Muscle of arm (tissue), 12 donors: Measurements from ENCODE around the gene CSNK1D. TPM values are rescaled to one million over a fixed set of nuclear protein-coding genes. Genes with fewer than 3 reads are reported as not detected.
"Not testable (repeated sequence)": the region's sequence is repeated elsewhere in the genome, so short reads cannot be mapped to it uniquely, and the experiment has no call there.

Source experiments
- DNase-seq: peaks from one replicate; pipeline ENCODE4 v3.0.0-alpha.2; 2013
- polyA plus RNA-seq, 12 donors: library from polyadenylated mRNA; unstranded; fragments of 120-200 nt; gene quantifications; one replicate each; pipeline ENCODE4 v1.2.1, GENCODE V29; 2013; ENCODE audit not compliant: insufficient read length in 12 of 12

CSNK1D gene
- polyA plus RNA-seq, 12 donors: 59.7 to 121 (median 65.0) TPM; not detected in 1

GRCh38 chr17:82195675-82196672 is 77.5 kb downstream of the CSNK1D start:
- DNase-seq: no peak

GRCh38 chr17:82194765-82195164 is 78.7 kb downstream of the CSNK1D start:
- no peak for DNase-seq

DNA sequence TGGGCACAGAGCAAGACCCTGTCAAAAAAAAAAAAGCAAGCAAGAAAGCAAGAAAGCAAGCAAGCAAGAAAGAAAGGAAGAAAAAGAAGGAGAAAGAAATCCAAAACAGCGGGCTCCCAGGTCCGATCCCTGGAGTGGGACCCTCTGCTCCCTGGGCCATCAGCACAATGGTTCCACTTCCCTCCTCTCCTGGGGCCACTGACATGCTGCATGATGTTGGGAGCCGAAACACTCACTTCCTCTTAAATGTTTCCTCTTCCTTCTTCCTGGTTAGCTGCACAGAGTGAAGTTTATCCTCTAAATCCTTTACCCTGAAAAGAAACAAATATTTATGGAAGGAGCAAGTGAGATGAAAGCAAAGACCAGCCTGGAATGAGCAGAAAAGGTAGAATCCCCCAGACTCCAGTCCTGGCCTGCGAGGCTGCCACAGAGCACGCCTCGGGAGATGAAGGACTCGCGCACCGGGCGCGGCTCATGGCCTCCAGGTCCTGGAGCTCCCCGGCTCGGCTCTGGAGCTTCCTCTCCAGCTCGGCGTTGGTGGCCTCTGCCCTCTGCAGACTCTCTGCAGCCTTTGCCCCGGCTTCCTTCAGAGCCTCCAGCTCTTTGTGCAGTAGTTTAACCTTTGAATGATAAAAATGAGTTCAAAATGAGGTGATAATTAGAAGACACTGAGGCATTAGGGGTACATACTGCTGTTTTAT is 79.8 kb downstream of the CSNK1D start:
- no peak for DNase-seq

DNA sequence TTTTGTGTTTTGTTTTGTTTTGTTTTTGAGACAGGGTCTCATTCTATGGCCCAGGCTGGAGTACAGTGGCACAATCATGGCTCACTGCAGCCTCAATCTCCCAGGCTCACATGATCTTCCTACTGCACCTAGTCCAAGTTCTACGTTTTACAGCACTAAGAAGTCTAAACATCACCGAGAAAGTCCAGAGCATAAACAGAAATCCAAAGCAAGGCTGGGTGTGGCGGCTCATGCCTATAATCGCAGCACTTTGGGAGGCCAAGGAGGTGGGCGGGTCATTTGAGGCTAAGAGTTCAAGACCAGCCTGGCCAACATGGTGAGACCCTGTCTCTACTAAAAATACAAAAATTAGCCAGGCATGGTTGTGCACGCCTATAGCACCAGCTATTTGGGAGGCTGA is 80.5 kb downstream of the CSNK1D start:
- DNase-seq: not testable (repeated sequence)

Other genes starting within 250 kb of the CSNK1D start
- gene RAC3, start 242.0 kb downstream of the CSNK1D start, polyA plus RNA-seq: 10 to 100 TPM in 3 of 12 donors, 1 to 10 TPM in 8, not detected in 1; 4.0 to 28.9 (median 6.4) TPM
- gene DCXR, start 236.0 kb downstream of the CSNK1D start, polyA plus RNA-seq: 10 to 100 TPM in 11 of 12 donors, not detected in 1; 26.8 to 54.2 (median 34.6) TPM
- gene RFNG, start 221.9 kb downstream of the CSNK1D start, polyA plus RNA-seq: 10 to 100 TPM in 11 of 12 donors, not detected in 1; 22.8 to 56.6 (median 30.1) TPM
- 10 to 100 TPM in 11 of 12 donors, not detected in 1; 55.7 to 91.1 (median 62.2) TPM for gene GPS1, start 221.8 kb downstream of the CSNK1D start, polyA plus RNA-seq
- gene DUS1L, start 207.9 kb downstream of the CSNK1D start, polyA plus RNA-seq: 10 to 100 TPM in 11 of 12 donors, not detected in 1; 37.9 to 72.2 (median 54.8) TPM
- gene FASN, start 175.5 kb downstream of the CSNK1D start, polyA plus RNA-seq: 10 to 100 TPM in 11 of 12 donors, not detected in 1; 15.7 to 62.2 (median 24.1) TPM
- 10 to 100 TPM in 11 of 12 donors, not detected in 1; 18.1 to 66.0 (median 22.2) TPM for gene CCDC57, start 60.9 kb downstream of the CSNK1D start, polyA plus RNA-seq
- 10 to 100 TPM in 11 of 12 donors, not detected in 1; 12.7 to 51.9 (median 28.9) TPM for gene SLC16A3, start 44.7 kb downstream of the CSNK1D start, polyA plus RNA-seq
- gene CD7, start 43.9 kb upstream of the CSNK1D start, polyA plus RNA-seq: 1 to 10 TPM in 1 of 12 donors, under 1 TPM in 8, not detected in 3; 0.19 to 3.8 (median 0.51) TPM
- 10 to 100 TPM in 2 of 12 donors, 1 to 10 TPM in 8, not detected in 2; 1.7 to 15.8 (median 3.1) TPM for gene SECTM1, start 60.1 kb upstream of the CSNK1D start, polyA plus RNA-seq
- gene TEX19, start 85.5 kb upstream of the CSNK1D start, polyA plus RNA-seq: under 1 TPM in 5 of 12 donors, not detected in 7; 0.08 to 0.25 (median 0.12) TPM
- gene UTS2R, start 98.1 kb upstream of the CSNK1D start, polyA plus RNA-seq: 10 to 100 TPM in 1 of 12 donors, 1 to 10 TPM in 10, not detected in 1; 2.5 to 11.1 (median 5.2) TPM
- gene HEXD, start 144.6 kb upstream of the CSNK1D start, polyA plus RNA-seq: 10 to 100 TPM in 11 of 12 donors, not detected in 1; 15.8 to 33.7 (median 21.9) TPM
- gene OGFOD3, start 144.9 kb upstream of the CSNK1D start, polyA plus RNA-seq: 10 to 100 TPM in 11 of 12 donors, not detected in 1; 13.4 to 25.1 (median 18.5) TPM
- gene CYBC1, start 177.1 kb upstream of the CSNK1D start, polyA plus RNA-seq: 100 to 1,000 TPM in 1 of 12 donors, 10 to 100 TPM in 10, not detected in 1; 25.9 to 149 (median 30.6) TPM
- 10 to 100 TPM in 11 of 12 donors, not detected in 1; 35.0 to 81.2 (median 66.0) TPM for gene NARF, start 185.0 kb upstream of the CSNK1D start, polyA plus RNA-seq
- gene FOXK2, start 246.0 kb upstream of the CSNK1D start, polyA plus RNA-seq: 10 to 100 TPM in 11 of 12 donors, not detected in 1; 33.6 to 62.0 (median 41.4) TPM